Gastrocnemius medialis (tissue), 4 donors: ENCODE results near the gene VWA5B1. TPM values are rescaled to one million over a fixed set of nuclear protein-coding genes. Genes with fewer than 3 reads are reported as not detected.

Experiments used
- ATAC-seq, 2 donors: fragments of 150-250 bp; one replicate each; pipeline ENCODE4 v1.9.1; 2016
- DNase-seq, 2 donors: peaks; one replicate each; pipeline ENCODE4 v3.0.0-alpha.2; 2019
- H3K27ac ChIP-seq, 4 donors: fragments of 200-600 bp; sonication (generic); 1 replicate in 1 of 4; 2 replicates in 3 of 4; pipeline ENCODE4 v1.5.1; 2016 to 2018; ENCODE audit warnings: mild to moderate bottlenecking in 2 of 4, moderate library complexity in 1 of 4
- H3K27me3 ChIP-seq, 3 donors: fragments of 200-600 bp; sonication (generic) in 2 of 3; 1 replicate in 1 of 3; 2 replicates in 2 of 3; pipeline versions ENCODE4 v1.5.1 to v1.6.0; 2016 to 2019; ENCODE audit warnings: mild to moderate bottlenecking in 1 of 3, moderate library complexity in 1 of 3
- H3K36me3 ChIP-seq, 2 donors: fragments of 200-600 bp; sonication (generic) in 1 of 2; one replicate each; pipeline ENCODE4 v1.5.1; 2017 to 2018
- H3K4me1 ChIP-seq, 2 donors: fragments of 200-600 bp; sonication (generic) in 1 of 2; one replicate each; pipeline ENCODE4 v1.5.1; 2016 to 2017; ENCODE audit warnings: mild to moderate bottlenecking in 2 of 2
- H3K4me3 ChIP-seq, 4 donors: fragments of 200-600 bp; sonication (generic) in 3 of 4; 1 replicate in 1 of 4; 2 replicates in 3 of 4; pipeline ENCODE4 v1.5.1; 2016 to 2019; ENCODE audit warnings: mild to moderate bottlenecking in 2 of 4
- H3K9me3 ChIP-seq, 3 donors: fragments of 200-600 bp; sonication (generic) in 2 of 3; 1 replicate in 1 of 3; 2 replicates in 2 of 3; pipeline ENCODE4 v1.5.1; 2016 to 2019
- CTCF ChIP-seq, 5 experiments: fragments of 450-650 bp in 3 of 5; fragments of 200-600 bp in 2 of 5; sonication (generic) in 2 of 5; IDR thresholded peaks in 4 of 5; conservative IDR thresholded peaks in 1 of 5; 1 replicate in 4 of 5; 2 replicates in 1 of 5; pipeline ENCODE4 v1.5.1; 2016 to 2019; ENCODE audit warnings: antibody characterized with exemption in 5 of 5, mild to moderate bottlenecking in 3 of 5, moderate library complexity in 3 of 5
- POLR2A ChIP-seq, 2 donors: fragments of 450-650 bp; IDR thresholded peaks; one replicate each; pipeline ENCODE4 v1.6.1; 2017; ENCODE audit warnings: antibody characterized with exemption in 2 of 2, mild to moderate bottlenecking in 2 of 2, moderate library complexity in 2 of 2
- in situ Hi-C, 4 donors: fragments of 200-750 bp; cut with MboI; loops; one replicate each; pipeline versions ENCODE4 v1.15.0 to v1.8.0; 2017; ENCODE audit warnings: low sequenced_read_pairs in 4 of 4
- intact Hi-C: fragments of 100-400 bp; cut with DNase I; formaldehyde crosslinking; loops from one replicate; pipeline ENCODE4 v1.15.1; 2023; ENCODE audit warnings: low total_unique reads
- total RNA-seq, 4 donors: library from RNA; depleted of rRNA; stranded (reverse); fragments of >200 nt; gene quantifications; one replicate each; pipeline versions ENCODE4 v1.1.0 to v1.2.3, GENCODE V29; 2016

Gene VWA5B1
- total RNA-seq, 4 donors from 2014 or later, result 0.25 TPM; not detected in 3

GRCh38 chr1:20344738-20345137 lies 54.1 kb downstream of the VWA5B1 start:
- Histone ChIP-seq H3K4me3 (no peak overlapping the region), H3K9me3 (no peaks in the 10 kb centered on the region), H3K27me3 (peaks cover 0 to 6% (median 6%) of the 10 kb centered on the region in 3 donors), H3K4me1 (no peaks in the 10 kb centered on the region), H3K27ac (no peak overlapping the region), H3K36me3 (no peaks in the 10 kb centered on the region)
- TF ChIP-seq POLR2A (IDR thresholded peaks at IDR 0.05) (no peak), CTCF (IDR thresholded peaks at IDR 0.05 in 4 of 5, conservative IDR thresholded peaks at IDR 0.05 in 1 of 5) (no peak)
- DNase-seq (no peak), ATAC-seq (no peak)
- in situ Hi-C loops, result no loop called here
- intact Hi-C loops, result no loop called here

- in situ Hi-C loops, result no loop called here
- intact Hi-C loops, result no loop called here
- no peak for DNase-seq
- TF ChIP-seq POLR2A (IDR thresholded peaks at IDR 0.05), result no peak
- TF ChIP-seq CTCF (IDR thresholded peaks at IDR 0.05 in 4 of 5, conservative IDR thresholded peaks at IDR 0.05 in 1 of 5), result no peak
- H3K36me3 ChIP-seq, result no peaks in the 10 kb centered on the region
- ATAC-seq, result no peak
- H3K4me3 ChIP-seq, result no peak overlapping the region
- no peak overlapping the region for H3K27ac ChIP-seq
- H3K27me3 ChIP-seq, result peaks cover 0 to 6% (median 6%) of the 10 kb centered on the region in 3 donors
- H3K4me1 ChIP-seq, result no peaks in the 10 kb centered on the region
- H3K9me3 ChIP-seq, result no peaks in the 10 kb centered on the region
Observed at GRCh38 chr1:20345419-20345818, 54.7 kb downstream of the VWA5B1 start.

GRCh38 chr1:20346433-20346832 lies 55.8 kb downstream of the VWA5B1 start:
- Histone ChIP-seq H3K4me1 (no peaks in the 10 kb centered on the region), H3K36me3 (no peaks in the 10 kb centered on the region), H3K9me3 (no peaks in the 10 kb centered on the region), H3K4me3 (no peak overlapping the region), H3K27me3 (peaks cover 0 to 6% (median 6%) of the 10 kb centered on the region in 3 donors), H3K27ac (no peak overlapping the region)
- no peak for DNase-seq
- intact Hi-C loops (no loop called here), in situ Hi-C loops (no loop called here)
- no peak for TF ChIP-seq POLR2A (IDR thresholded peaks at IDR 0.05)
- no peak for TF ChIP-seq CTCF (IDR thresholded peaks at IDR 0.05 in 4 of 5, conservative IDR thresholded peaks at IDR 0.05 in 1 of 5)
- no peak for ATAC-seq

- H3K9me3 ChIP-seq, result no peaks in the 10 kb centered on the region
- H3K4me3 ChIP-seq, result no peak overlapping the region
- no peaks in the 10 kb centered on the region for H3K36me3 ChIP-seq
- intact Hi-C loops, result no loop called here
- TF ChIP-seq CTCF (IDR thresholded peaks at IDR 0.05 in 4 of 5, conservative IDR thresholded peaks at IDR 0.05 in 1 of 5) (no peak), POLR2A (IDR thresholded peaks at IDR 0.05) (no peak)
- H3K4me1 ChIP-seq, result no peaks in the 10 kb centered on the region
- ATAC-seq (no peak), DNase-seq (no peak)
- H3K27me3 ChIP-seq, result peaks cover 0 to 6% (median 6%) of the 10 kb centered on the region in 3 donors
- in situ Hi-C loops, result no loop called here
- H3K27ac ChIP-seq, result no peak overlapping the region
Observed at GRCh38 chr1:20347699-20348098, 57.0 kb downstream of the VWA5B1 start.

GRCh38 chr1:20348326-20348915 lies 57.7 kb downstream of the VWA5B1 start:
- TF ChIP-seq CTCF (IDR thresholded peaks at IDR 0.05 in 4 of 5, conservative IDR thresholded peaks at IDR 0.05 in 1 of 5) (no peak), POLR2A (IDR thresholded peaks at IDR 0.05) (no peak)
- ATAC-seq (no peak), DNase-seq (no peak)
- Histone ChIP-seq H3K27ac (no peak overlapping the region), H3K36me3 (no peaks in the 10 kb centered on the region), H3K27me3 (peaks cover 0 to 6% (median 6%) of the 10 kb centered on the region in 3 donors), H3K9me3 (no peaks in the 10 kb centered on the region), H3K4me3 (no peak overlapping the region), H3K4me1 (no peaks in the 10 kb centered on the region)
- intact Hi-C loops (no loop called here), in situ Hi-C loops (no loop called here)
